Loucy (cell line): ENCODE measurements around the gene TJP1.

ENCODE experiments used
- EZH2phosphoT487 ChIP-seq: fragments of 200-600 bp; IDR thresholded peaks from 2 replicates; pipeline ENCODE4 v1.6.1; 2018; ENCODE audit warnings: antibody characterized with exemption, mild to moderate bottlenecking, moderate library complexity, borderline replicate concordance
- TF ChIP-seq, protein P1 (sequence below): fragments of 200-600 bp; sonication (generic); conservative IDR thresholded peaks from 2 replicates; pipeline ENCODE4 v1.5.1; 2014; ENCODE audit warnings: mild to moderate bottlenecking, antibody characterized with exemption, low read length

GRCh38 chr15:29805043-29805707 is 17.1 kb downstream of the TJP1 start:
- TF ChIP-seq, protein P1, sequence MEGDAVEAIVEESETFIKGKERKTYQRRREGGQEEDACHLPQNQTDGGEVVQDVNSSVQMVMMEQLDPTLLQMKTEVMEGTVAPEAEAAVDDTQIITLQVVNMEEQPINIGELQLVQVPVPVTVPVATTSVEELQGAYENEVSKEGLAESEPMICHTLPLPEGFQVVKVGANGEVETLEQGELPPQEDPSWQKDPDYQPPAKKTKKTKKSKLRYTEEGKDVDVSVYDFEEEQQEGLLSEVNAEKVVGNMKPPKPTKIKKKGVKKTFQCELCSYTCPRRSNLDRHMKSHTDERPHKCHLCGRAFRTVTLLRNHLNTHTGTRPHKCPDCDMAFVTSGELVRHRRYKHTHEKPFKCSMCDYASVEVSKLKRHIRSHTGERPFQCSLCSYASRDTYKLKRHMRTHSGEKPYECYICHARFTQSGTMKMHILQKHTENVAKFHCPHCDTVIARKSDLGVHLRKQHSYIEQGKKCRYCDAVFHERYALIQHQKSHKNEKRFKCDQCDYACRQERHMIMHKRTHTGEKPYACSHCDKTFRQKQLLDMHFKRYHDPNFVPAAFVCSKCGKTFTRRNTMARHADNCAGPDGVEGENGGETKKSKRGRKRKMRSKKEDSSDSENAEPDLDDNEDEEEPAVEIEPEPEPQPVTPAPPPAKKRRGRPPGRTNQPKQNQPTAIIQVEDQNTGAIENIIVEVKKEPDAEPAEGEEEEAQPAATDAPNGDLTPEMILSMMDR, result no peak
- no peak for TF ChIP-seq EZH2phosphoT487
